ENCODE measurements around the gene FOXF1. TPM values are rescaled to one million over a fixed set of nuclear protein-coding genes. Genes with fewer than 3 reads are reported as not detected.

Gene FOXF1
- total RNA-seq, result 10 to 100 TPM; 18.4 to 37.9 (median 26.9) TPM
- 10 to 100 TPM; 15.7 to 18.2 (median 17.7) TPM for polyA plus RNA-seq
- long read RNA-seq, donor 1, transcript FOXF1-201 (2 exons, 3,516 nt), result major isoform, 14 of 14 reads
- long read RNA-seq, donor 1, partial matches to known transcripts, result 0 of 14 reads
- long read RNA-seq, donor 1, other reads (novel, unspliced or antisense), result 0 of 14 reads
- long read RNA-seq, donor 2, transcript FOXF1-201 (2 exons, 3,516 nt), result major isoform, 11 of 11 reads
- long read RNA-seq, donor 2, partial matches to known transcripts, result 0 of 11 reads
- long read RNA-seq, donor 2, other reads (novel, unspliced or antisense), result 0 of 11 reads
- long read RNA-seq, donor 3, transcript FOXF1-201 (2 exons, 3,516 nt), result major isoform, 13 of 20 reads
- long read RNA-seq, donor 3, partial matches to known transcripts, result 7 of 20 reads
- long read RNA-seq, donor 3, other reads (novel, unspliced or antisense), result 0 of 20 reads
- long read RNA-seq, donor 4, transcript FOXF1-201 (2 exons, 3,516 nt), result major isoform, 6 of 6 reads
- long read RNA-seq, donor 4, partial matches to known transcripts, result 0 of 6 reads
- long read RNA-seq, donor 4, other reads (novel, unspliced or antisense), result 0 of 6 reads
- long read RNA-seq, donor 5, transcript FOXF1-201 (2 exons, 3,516 nt), result major isoform, 35 of 64 reads
- long read RNA-seq, donor 5, partial matches to known transcripts, result 29 of 64 reads
- long read RNA-seq, donor 5, other reads (novel, unspliced or antisense), result 0 of 64 reads
- long read RNA-seq, donor 6, transcript FOXF1-201 (2 exons, 3,516 nt), result major isoform, 30 of 35 reads
- long read RNA-seq, donor 6, partial matches to known transcripts, result 5 of 35 reads
- long read RNA-seq, donor 6, other reads (novel, unspliced or antisense), result 0 of 35 reads
- long read RNA-seq, donor 7, transcript FOXF1-201 (2 exons, 3,516 nt), result major isoform, 32 of 38 reads
- long read RNA-seq, donor 7, partial matches to known transcripts, result 6 of 38 reads
- long read RNA-seq, donor 7, other reads (novel, unspliced or antisense), result 0 of 38 reads
- long read RNA-seq, donor 8, transcript FOXF1-201 (2 exons, 3,516 nt), result major isoform, 26 of 26 reads
- long read RNA-seq, donor 8, partial matches to known transcripts, result 0 of 26 reads
- long read RNA-seq, donor 8, other reads (novel, unspliced or antisense), result 0 of 26 reads
- long read RNA-seq, donor 9, transcript FOXF1-201 (2 exons, 3,516 nt), result major isoform, 25 of 39 reads
- long read RNA-seq, donor 9, partial matches to known transcripts, result 14 of 39 reads
- long read RNA-seq, donor 9, other reads (novel, unspliced or antisense), result 0 of 39 reads
- long read RNA-seq, donor 10, partial matches to known transcripts, result 0 of 4 reads
- long read RNA-seq, donor 10, other reads (novel, unspliced or antisense), result 0 of 4 reads

- no peak for DNase-seq
- H3K4me3 ChIP-seq, result peak within 1 kb of the TSS; percentile 53 to 73 (median 66)
- no peaks in the 10 kb centered on the region for H3K9me3 ChIP-seq
- H3K27me3 ChIP-seq, result peaks cover 0 to 100% (median 96%) of the 10 kb centered on the region in 3 donors
- 2 to 3% (median 3%) methylated on average over 46 to 83 of the region's 89 CpGs for WGBS, 5 donors
- H3K27ac ChIP-seq, result peak within 1 kb of the TSS; percentile 86 to 99 (median 91)
- intact Hi-C loops (cut with DNase I; ENCODE audit: low total_unique reads), result no loop called here
- peaks cover 24 to 55% (median 42%) of the 10 kb centered on the region in 4 donors for H3K4me1 ChIP-seq
- peaks cover 0 to 41% (median 3%) of the 10 kb centered on the region in 4 donors for H3K36me3 ChIP-seq
- peak; percentile 53 to 75 (median 64) for TF ChIP-seq POLR2AphosphoS5 (IDR thresholded peaks at IDR 0.05)
- TF ChIP-seq EP300 (IDR thresholded peaks at IDR 0.05), result no peak
Observed at GRCh38 chr16:86510465-86511261, at the start of gene FOXF1. Gene FOXF1, plus strand, starts transcription at chr16:86510527. Its CDS starts 43 bp downstream, at chr16:86510570.

DNA sequence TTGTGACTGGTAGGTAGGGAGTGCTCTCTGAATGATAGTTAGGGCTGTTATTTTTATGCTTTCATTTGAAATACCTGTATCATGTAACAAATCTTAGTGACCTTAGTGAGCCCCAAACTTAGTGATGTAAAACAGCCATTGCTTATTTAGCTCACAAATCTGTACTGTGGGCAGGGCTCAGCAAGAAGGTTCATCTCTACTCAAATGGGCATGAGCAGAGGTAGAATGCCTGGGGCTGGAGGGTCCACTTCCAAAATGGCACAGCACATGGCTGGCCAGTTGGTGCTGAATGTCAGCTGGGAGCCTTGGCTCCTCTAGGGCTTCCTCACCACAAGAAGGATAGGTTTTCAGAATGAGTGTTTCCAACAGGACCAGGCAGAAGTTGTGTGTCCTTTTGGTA lies 49.3 kb upstream of the FOXF1 start:
- peak overlapping the region in 4 of 5 donors; percentile 73 to 88 (median 78) for H3K27ac ChIP-seq
- no peaks in the 10 kb centered on the region for H3K36me3 ChIP-seq
- peaks cover 0 to 17% (median 11%) of the 10 kb centered on the region in 4 donors for H3K9me3 ChIP-seq
- TF ChIP-seq POLR2A (IDR thresholded peaks at IDR 0.05) (no peak), POLR2AphosphoS5 (IDR thresholded peaks at IDR 0.05) (no peak), EP300 (IDR thresholded peaks at IDR 0.05) (no peak)
- TF ChIP-seq, protein P1, sequence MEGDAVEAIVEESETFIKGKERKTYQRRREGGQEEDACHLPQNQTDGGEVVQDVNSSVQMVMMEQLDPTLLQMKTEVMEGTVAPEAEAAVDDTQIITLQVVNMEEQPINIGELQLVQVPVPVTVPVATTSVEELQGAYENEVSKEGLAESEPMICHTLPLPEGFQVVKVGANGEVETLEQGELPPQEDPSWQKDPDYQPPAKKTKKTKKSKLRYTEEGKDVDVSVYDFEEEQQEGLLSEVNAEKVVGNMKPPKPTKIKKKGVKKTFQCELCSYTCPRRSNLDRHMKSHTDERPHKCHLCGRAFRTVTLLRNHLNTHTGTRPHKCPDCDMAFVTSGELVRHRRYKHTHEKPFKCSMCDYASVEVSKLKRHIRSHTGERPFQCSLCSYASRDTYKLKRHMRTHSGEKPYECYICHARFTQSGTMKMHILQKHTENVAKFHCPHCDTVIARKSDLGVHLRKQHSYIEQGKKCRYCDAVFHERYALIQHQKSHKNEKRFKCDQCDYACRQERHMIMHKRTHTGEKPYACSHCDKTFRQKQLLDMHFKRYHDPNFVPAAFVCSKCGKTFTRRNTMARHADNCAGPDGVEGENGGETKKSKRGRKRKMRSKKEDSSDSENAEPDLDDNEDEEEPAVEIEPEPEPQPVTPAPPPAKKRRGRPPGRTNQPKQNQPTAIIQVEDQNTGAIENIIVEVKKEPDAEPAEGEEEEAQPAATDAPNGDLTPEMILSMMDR (IDR thresholded peaks at IDR 0.05), result no peak
- DNase-seq, result no peak
- H3K4me3 ChIP-seq, result no peak overlapping the region
- intact Hi-C loops (cut with DNase I; ENCODE audit: low total_unique reads), result no loop called here
- H3K4me1 ChIP-seq, result peaks cover 0 to 28% (median 11%) of the 10 kb centered on the region in 4 donors
- H3K27me3 ChIP-seq, result peaks cover 0 to 4% (median 0%) of the 10 kb centered on the region in 3 donors

GRCh38 chr16:86462334-86463084 lies 47.8 kb upstream of the FOXF1 start:
- DNase-seq, result peak in 1 of 2 donors; percentile 67
- Histone ChIP-seq H3K9me3 (peaks cover 0 to 17% (median 11%) of the 10 kb centered on the region in 4 donors), H3K36me3 (no peaks in the 10 kb centered on the region), H3K4me3 (no peak overlapping the region), H3K27me3 (peaks cover 0 to 1% (median 0%) of the 10 kb centered on the region in 3 donors), H3K27ac (peak overlapping the region; percentile 57 to 88 (median 76)), H3K4me1 (peaks cover 0 to 28% (median 11%) of the 10 kb centered on the region in 4 donors)
- 33 to 51% (median 44%) methylated on average over 11 to 17 of the region's 17 CpGs for WGBS, 5 donors
- TF ChIP-seq, protein P1 (IDR thresholded peaks at IDR 0.05), result peak in 1 of 7 experiments; percentile 14
- TF ChIP-seq POLR2AphosphoS5 (IDR thresholded peaks at IDR 0.05), result peak; percentile 62 to 86 (median 76)
- no peak for TF ChIP-seq POLR2A (IDR thresholded peaks at IDR 0.05)
- peak; percentile 70 for TF ChIP-seq EP300 (IDR thresholded peaks at IDR 0.05)
- intact Hi-C loops (cut with DNase I; ENCODE audit: low total_unique reads), result no loop called here
